ENCODE results near the gene RAB8A. TPM values are rescaled to one million over a fixed set of nuclear protein-coding genes. Genes with fewer than 3 reads are reported as not detected.
"Not testable (repeated sequence)": the region's sequence is repeated elsewhere in the genome, so short reads cannot be mapped to it uniquely, and the experiment has no call there.

The RAB8A gene
- total RNA-seq, 2 experiments from 2014 or later: 167 to 175 TPM

GRCh38 chr19:16085115-16085514 lies 26.6 kb upstream of the RAB8A start:
- no peaks in the 10 kb centered on the region for H3K9me3 Mint-ChIP-seq
- peak overlapping the region; percentile 91 for H3K27ac Mint-ChIP-seq
- DNase-seq: no peak
- POLR2A ChIA-PET: no interaction called here
- H3K27me3 Mint-ChIP-seq: no peaks in the 10 kb centered on the region
- H3K4me1 Mint-ChIP-seq: peaks cover 88% of the 10 kb centered on the region
- H3K4me3 Mint-ChIP-seq: peak overlapping the region; percentile 71
- H3K36me3 Mint-ChIP-seq (ENCODE audit: low read depth): peaks cover 87% of the 10 kb centered on the region
- CTCF ChIA-PET: interaction anchor here (0.6 to 5.8 kb wide), 10 partner anchors 11 to 70 kb away, joined by 3 to 35 read pairs (median 7); no protein-coding TSS in a partner anchor

- Mint-ChIP-seq H3K36me3 (ENCODE audit: low read depth) (peaks cover 76% of the 10 kb centered on the region), H3K4me1 (peaks cover 69% of the 10 kb centered on the region)
- DNase-seq, H3K9me3 Mint-ChIP-seq, H3K27ac Mint-ChIP-seq, H3K4me3 Mint-ChIP-seq, H3K27me3 Mint-ChIP-seq: not testable (repeated sequence)
- ChIA-PET POLR2A (interaction anchor here (1.0 to 1.5 kb wide), 2 partner anchors 7 to 10 kb away, joined by 3 to 4 read pairs; no protein-coding TSS in a partner anchor), CTCF (interaction anchor here (1.0 to 5.8 kb wide), 5 partner anchors 9 to 46 kb away, joined by 3 to 35 read pairs (median 8); partner anchors contain the start of gene TPM4)
Observed at GRCh38 chr19:16087404-16087803, 24.3 kb upstream of the RAB8A start.

- Mint-ChIP-seq H3K27me3 (no peaks in the 10 kb centered on the region), H3K9me3 (no peaks in the 10 kb centered on the region), H3K36me3 (ENCODE audit: low read depth) (peaks cover 75% of the 10 kb centered on the region), H3K27ac (peak overlapping the region; percentile 32), H3K4me1 (peaks cover 68% of the 10 kb centered on the region), H3K4me3 (no peak overlapping the region)
- ChIA-PET CTCF (interaction anchor here (1.0 to 5.8 kb wide), 4 partner anchors 8 to 46 kb away, joined by 3 to 35 read pairs (median 14); partner anchors contain the start of gene TPM4), POLR2A (no interaction called here)
- no peak for DNase-seq
Observed at GRCh38 chr19:16087940-16088339, 23.7 kb upstream of the RAB8A start.

GRCh38 chr19:16088351-16089009 lies 23.2 kb upstream of the RAB8A start:
- no peak overlapping the region for H3K4me3 Mint-ChIP-seq
- CTCF ChIA-PET: interaction anchor here (0.6 to 3.9 kb wide), 6 partner anchors 13 to 149 kb away, joined by 3 to 20 read pairs (median 3); partner anchors contain the start of genes FAM32A and TPM4
- H3K27ac Mint-ChIP-seq: peak overlapping the region; percentile 32
- peaks cover 66% of the 10 kb centered on the region for H3K4me1 Mint-ChIP-seq
- H3K36me3 Mint-ChIP-seq (ENCODE audit: low read depth): peaks cover 76% of the 10 kb centered on the region
- POLR2A ChIA-PET: no interaction called here
- H3K9me3 Mint-ChIP-seq: no peaks in the 10 kb centered on the region
- DNase-seq: no peak
- no peaks in the 10 kb centered on the region for H3K27me3 Mint-ChIP-seq

- Mint-ChIP-seq H3K27me3 (no peaks in the 10 kb centered on the region), H3K4me3 (no peak overlapping the region), H3K4me1 (peaks cover 65% of the 10 kb centered on the region), H3K36me3 (ENCODE audit: low read depth) (peaks cover 74% of the 10 kb centered on the region), H3K27ac (peak overlapping the region; percentile 32), H3K9me3 (no peaks in the 10 kb centered on the region)
- CTCF ChIA-PET: interaction anchor here (0.5 to 1.2 kb wide), 9 partner anchors 18 to 330 kb away, joined by 3 to 6 read pairs (median 3); partner anchors contain the start of gene FAM32A
- POLR2A ChIA-PET: no interaction called here
- DNase-seq: no peak
Observed at GRCh38 chr19:16089010-16089846, 22.5 kb upstream of the RAB8A start.

- Mint-ChIP-seq H3K36me3 (ENCODE audit: low read depth) (peaks cover 75% of the 10 kb centered on the region), H3K27ac (no peak overlapping the region), H3K9me3 (no peaks in the 10 kb centered on the region), H3K4me3 (no peak overlapping the region), H3K27me3 (no peaks in the 10 kb centered on the region), H3K4me1 (peaks cover 63% of the 10 kb centered on the region)
- CTCF ChIA-PET: interaction anchor here (0.7 to 1.4 kb wide), 5 partner anchors 13 to 40 kb away, joined by 3 to 9 read pairs (median 4); no protein-coding TSS in a partner anchor
- POLR2A ChIA-PET: interaction anchor here (0.6 kb wide), 2 partner anchors 9 to 67 kb away, joined by 3 to 4 read pairs; no protein-coding TSS in a partner anchor
- no peak for DNase-seq
Observed at GRCh38 chr19:16091546-16092475, 19.9 kb upstream of the RAB8A start.

- Mint-ChIP-seq H3K27ac (peak overlapping the region; percentile 74), H3K9me3 (no peaks in the 10 kb centered on the region), H3K4me3 (no peak overlapping the region), H3K36me3 (ENCODE audit: low read depth) (peaks cover 77% of the 10 kb centered on the region), H3K27me3 (no peaks in the 10 kb centered on the region), H3K4me1 (peaks cover 49% of the 10 kb centered on the region)
- POLR2A ChIA-PET: interaction anchor here (0.7 to 1.1 kb wide), 2 partner anchors 8 to 1045 kb away, joined by 3 read pairs; partner anchors contain the start of gene CASP14
- no peak for DNase-seq
- CTCF ChIA-PET: interaction anchor here (0.9 to 5.6 kb wide), 5 partner anchors 10 to 59 kb away, joined by 4 to 35 read pairs (median 6); partner anchors contain the start of gene RAB8A
Observed at GRCh38 chr19:16094360-16095070, 17.2 kb upstream of the RAB8A start.

GRCh38 chr19:16095071-16095571 lies 16.6 kb upstream of the RAB8A start:
- Mint-ChIP-seq H3K4me1 (peaks cover 46% of the 10 kb centered on the region), H3K4me3 (no peak overlapping the region)
- DNase-seq: no peak

DNA sequence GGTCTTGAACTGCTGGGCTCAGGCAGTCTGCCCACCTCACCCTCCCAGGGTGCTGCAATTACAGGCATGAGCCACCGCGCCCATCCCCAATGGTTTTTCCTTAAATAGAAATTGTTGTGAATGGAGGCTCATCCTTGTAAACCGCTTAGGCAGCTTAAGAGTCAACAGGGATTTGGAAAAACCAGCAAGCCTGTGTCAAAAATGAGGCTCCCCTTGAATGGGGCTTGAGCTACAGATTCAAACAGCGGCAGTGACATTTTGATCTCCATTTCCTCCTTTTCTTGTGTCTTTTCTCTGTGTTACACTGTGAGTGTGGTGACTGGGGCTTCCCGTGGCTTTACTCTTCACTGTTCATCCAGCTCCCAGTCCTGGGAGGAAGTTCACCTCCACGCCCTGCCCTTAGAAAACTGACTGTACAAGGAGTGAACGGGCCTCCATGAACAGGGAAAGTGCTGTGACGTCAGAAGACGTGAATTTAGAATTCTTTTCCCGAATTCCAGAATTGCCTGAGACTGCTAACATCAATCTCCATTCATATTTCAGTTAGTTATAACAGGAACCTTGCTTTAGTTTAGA lies 15.3 kb upstream of the RAB8A start:
- peaks cover 82% of the 10 kb centered on the region for H3K36me3 Mint-ChIP-seq (ENCODE audit: low read depth)
- CTCF ChIA-PET: interaction anchor here (0.6 to 5.6 kb wide), 8 partner anchors 11 to 1591 kb away, joined by 3 to 35 read pairs (median 4); partner anchors contain the start of gene RAB8A
- H3K4me1 Mint-ChIP-seq: peaks cover 46% of the 10 kb centered on the region
- no peaks in the 10 kb centered on the region for H3K9me3 Mint-ChIP-seq
- H3K27me3 Mint-ChIP-seq: no peaks in the 10 kb centered on the region
- peak overlapping the region; percentile 16 for H3K27ac Mint-ChIP-seq
- POLR2A ChIA-PET: interaction anchor here (1.4 kb wide), 1 partner anchor 10 kb away, joined by 5 read pairs; no protein-coding TSS in a partner anchor
- DNase-seq: no peak
- H3K4me3 Mint-ChIP-seq: no peak overlapping the region

More at GRCh38 chr19:16095071-16095571, 16.6 kb upstream of the RAB8A start:
- Mint-ChIP-seq H3K27me3 (no peaks in the 10 kb centered on the region), H3K36me3 (ENCODE audit: low read depth) (peaks cover 78% of the 10 kb centered on the region), H3K9me3 (no peaks in the 10 kb centered on the region), H3K27ac (peak overlapping the region; percentile 74)
- CTCF ChIA-PET: interaction anchor here (0.6 to 5.6 kb wide), 7 partner anchors 10 to 169 kb away, joined by 3 to 35 read pairs (median 6); partner anchors contain the start of gene RAB8A
- POLR2A ChIA-PET: interaction anchor here (0.7 to 1.1 kb wide), 2 partner anchors 8 to 1046 kb away, joined by 3 read pairs; partner anchors contain the start of gene CASP14

- DNase-seq: no peak
- H3K4me3 Mint-ChIP-seq: no peak overlapping the region
- peaks cover 35% of the 10 kb centered on the region for H3K4me1 Mint-ChIP-seq
- H3K36me3 Mint-ChIP-seq (ENCODE audit: low read depth): peaks cover 79% of the 10 kb centered on the region
- no peaks in the 10 kb centered on the region for H3K27me3 Mint-ChIP-seq
- no peaks in the 10 kb centered on the region for H3K9me3 Mint-ChIP-seq
- no peak overlapping the region for H3K27ac Mint-ChIP-seq
- POLR2A ChIA-PET: no interaction called here
- CTCF ChIA-PET: interaction anchor here (1.1 to 5.6 kb wide), 2 partner anchors 13 kb away, joined by 4 to 35 read pairs; no protein-coding TSS in a partner anchor
Observed at GRCh38 chr19:16098416-16098768, 13.3 kb upstream of the RAB8A start.

GRCh38 chr19:16098821-16099220 lies 12.9 kb upstream of the RAB8A start:
- no peaks in the 10 kb centered on the region for H3K27me3 Mint-ChIP-seq
- CTCF ChIA-PET: interaction anchor here (1.0 to 5.6 kb wide), 3 partner anchors 12 to 14 kb away, joined by 3 to 35 read pairs (median 4); no protein-coding TSS in a partner anchor
- peaks cover 76% of the 10 kb centered on the region for H3K36me3 Mint-ChIP-seq (ENCODE audit: low read depth)
- peaks cover 31% of the 10 kb centered on the region for H3K4me1 Mint-ChIP-seq
- H3K9me3 Mint-ChIP-seq: no peaks in the 10 kb centered on the region
- POLR2A ChIA-PET: no interaction called here
- no peak overlapping the region for H3K27ac Mint-ChIP-seq
- no peak for DNase-seq
- no peak overlapping the region for H3K4me3 Mint-ChIP-seq

Measured in activated CD4-positive, alpha-beta T cell treated with anti-CD3 and anti-CD28 coated beads, Interleukin-2, amount 10 ng/mL, durations not matched to agents 7 days and 5 days (primary cell).